Dermis blood vessel endothelial cell (primary cell): ENCODE data around the gene MAST2. TPM values are rescaled to one million over a fixed set of nuclear protein-coding genes. Genes with fewer than 3 reads are reported as not detected.
"Not testable (repeated sequence)": the region's sequence is repeated elsewhere in the genome, so short reads cannot be mapped to it uniquely, and the experiment has no call there.

Experiments used
- DNase-seq: peaks from one replicate; pipeline ENCODE4 v3.0.0; 2010
- total RNA-seq: library from RNA; depleted of rRNA; stranded (reverse); fragments of >200 nt; gene quantifications from 2 replicates; pipeline ENCODE4 v1.2.3, GENCODE V29; 2014

MAST2 gene
- total RNA-seq, 1 donor from 2014 or later, result 17.2 TPM

GRCh38 chr1:46030074-46030870, 226.9 kb downstream of the MAST2 start:
- no peak for DNase-seq

GRCh38 chr1:46030876-46031660, 227.7 kb downstream of the MAST2 start:
- DNase-seq, result peak; percentile 20

GRCh38 chr1:46034601-46035516, 231.4 kb downstream of the MAST2 start:
- DNase-seq, result no peak

- peak; percentile 90 for DNase-seq
Measured at GRCh38 chr1:46036894-46037839, 233.8 kb downstream of the MAST2 start.

- peak; percentile 61 for DNase-seq
Measured at GRCh38 chr1:46039571-46040052, 236.2 kb downstream of the MAST2 start.

- DNase-seq, result no peak
Measured at GRCh38 chr1:46041551-46041950, 238.1 kb downstream of the MAST2 start.

- DNase-seq, result no peak
Measured at GRCh38 chr1:46041974-46042373, 238.6 kb downstream of the MAST2 start.

GRCh38 chr1:46043458-46044017, 240.1 kb downstream of the MAST2 start:
- no peak for DNase-seq

- no peak for DNase-seq
Measured at GRCh38 chr1:46044116-46044515, 240.7 kb downstream of the MAST2 start.

GRCh38 chr1:46053734-46054133, 250.3 kb downstream of the MAST2 start:
- no peak for DNase-seq

- no peak for DNase-seq
Measured at GRCh38 chr1:46056325-46056724, 252.9 kb downstream of the MAST2 start.

GRCh38 chr1:46057215-46057614, 253.8 kb downstream of the MAST2 start:
- not testable (repeated sequence) for DNase-seq

- DNase-seq, result no peak
Measured at GRCh38 chr1:46057781-46058180, 254.4 kb downstream of the MAST2 start.

- DNase-seq, result no peak
Measured at GRCh38 chr1:46058936-46059335, 255.5 kb downstream of the MAST2 start.

GRCh38 chr1:46061146-46061545, 257.7 kb downstream of the MAST2 start:
- DNase-seq, result no peak

- no peak for DNase-seq
Measured at GRCh38 chr1:46062651-46063319, 259.4 kb downstream of the MAST2 start.

GRCh38 chr1:46064708-46065107, 261.3 kb downstream of the MAST2 start:
- DNase-seq, result no peak

GRCh38 chr1:46065405-46065804, 262.0 kb downstream of the MAST2 start:
- peak; percentile 17 for DNase-seq

- no peak for DNase-seq
Measured at GRCh38 chr1:46067652-46068051, 264.2 kb downstream of the MAST2 start.

GRCh38 chr1:46068525-46068924, 265.1 kb downstream of the MAST2 start:
- DNase-seq, result no peak
